Fibroblast of pulmonary artery (primary cell): ENCODE data around the gene GOSR2.
A peak's percentile ranks its signal among the peaks of the same experiment; 100 is the strongest.

Source experiments
- DNase-seq: peaks from one replicate; pipeline ENCODE4 v3.0.0-alpha.2; 2010; ENCODE audit warnings: low read depth
- H3K4me3 ChIP-seq: replicated peaks from 2 replicates; pipeline ENCODE4 v1.5.1; 2011; ENCODE audit warnings: low read depth, mild to moderate bottlenecking, control low read depth, low read length, moderate library complexity
- CTCF ChIP-seq: IDR thresholded peaks from 2 replicates; pipeline ENCODE4 v1.5.1; 2011; ENCODE audit warnings: mild to moderate bottlenecking, control low read depth, low read length, inconsistent platforms; ENCODE audit errors: missing control alignments

GOSR2 gene

DNA sequence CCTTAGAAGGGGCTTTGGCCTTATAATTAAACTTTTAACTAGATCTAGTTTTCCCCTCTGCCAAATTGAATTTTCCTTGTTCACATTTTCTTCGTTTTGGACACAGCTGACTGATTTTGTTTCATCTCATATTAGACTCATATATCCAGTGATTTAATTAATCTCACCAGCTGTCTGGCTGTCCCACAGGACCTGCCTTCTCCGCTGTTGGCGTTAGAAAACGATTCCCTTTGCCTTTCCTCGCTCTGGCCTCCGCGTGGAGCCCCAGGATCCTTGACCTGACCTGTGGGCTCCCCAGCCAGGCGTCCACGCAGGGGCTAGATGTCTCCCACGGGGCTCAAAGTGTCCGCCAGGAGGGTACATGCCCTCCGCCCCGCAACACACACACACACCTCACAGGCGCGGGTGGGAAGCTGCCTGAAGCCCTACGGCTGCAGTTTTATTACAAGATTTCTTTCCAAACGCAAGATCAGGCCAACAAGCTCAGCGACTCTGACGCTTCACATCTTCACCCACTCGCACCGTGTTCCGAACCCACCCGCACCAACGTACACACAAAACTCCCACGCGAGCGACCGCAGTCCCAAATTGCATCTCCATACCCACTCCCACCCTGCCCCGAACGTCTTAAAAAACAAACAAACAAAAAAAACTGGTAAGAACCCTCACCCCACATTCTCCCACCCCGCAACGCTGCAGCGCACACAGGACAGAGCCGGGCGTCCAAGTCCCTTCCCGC, 55.0 kb downstream of the GOSR2 start:
- TF ChIP-seq CTCF: no peak
- no peak overlapping the region for H3K4me3 ChIP-seq

GRCh38 chr17:46978489-46979146, 55.7 kb downstream of the GOSR2 start:
- peak overlapping the region; percentile 29 for H3K4me3 ChIP-seq
- TF ChIP-seq CTCF: no peak
- DNase-seq: no peak

More for the DNA sequence above, 55.0 kb downstream of the GOSR2 start:
- DNase-seq: no peak

DNA sequence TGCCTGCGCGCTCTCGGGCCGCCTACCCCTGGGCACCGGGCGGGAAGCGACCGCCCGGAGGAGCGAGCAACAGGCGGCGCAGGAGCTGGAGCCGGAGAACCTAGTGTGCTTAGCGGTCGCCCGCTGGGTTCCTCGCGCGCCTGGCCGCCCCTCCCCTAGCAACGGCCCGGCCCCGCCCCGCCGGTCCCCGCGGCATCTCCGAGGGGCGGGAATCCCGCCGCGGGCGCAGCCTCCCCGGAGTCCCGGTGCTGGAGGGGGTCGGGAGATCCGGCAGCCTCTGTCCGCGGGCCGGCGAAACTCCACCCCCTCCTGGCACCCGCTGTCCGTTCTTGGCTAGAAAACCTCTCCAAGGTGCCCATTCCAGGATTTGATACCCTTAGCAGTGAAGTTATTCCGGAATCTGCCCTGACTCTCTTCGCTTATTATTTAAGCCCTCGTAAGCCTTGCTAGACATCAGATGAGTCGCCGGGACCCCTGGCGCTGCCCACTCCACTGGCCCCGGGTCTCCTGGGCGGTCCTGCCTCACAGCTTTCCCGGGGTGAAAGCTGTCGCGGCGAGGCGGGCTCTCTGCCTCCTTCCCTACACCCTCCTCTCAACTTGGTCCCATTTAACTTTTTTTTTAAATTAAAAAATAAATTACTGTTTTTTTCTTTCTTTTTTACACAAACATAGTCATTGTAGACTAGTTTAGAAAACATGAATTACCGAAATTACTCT, 56.3 kb downstream of the GOSR2 start, which contains the start of gene RPRML:
RPRML (minus strand) TSS at position 107 of the 717 bp plus-strand sequence. CDS start 246 bp downstream, outside the sequence.
- peak within 1 kb of the TSS; percentile 29 for H3K4me3 ChIP-seq
- DNase-seq: peak; percentile 7
- no peak for TF ChIP-seq CTCF

- DNase-seq: no peak
- H3K4me3 ChIP-seq: no peak overlapping the region
- no peak for TF ChIP-seq CTCF
Observed at GRCh38 chr17:46982577-46982976, 59.6 kb downstream of the GOSR2 start.

DNA sequence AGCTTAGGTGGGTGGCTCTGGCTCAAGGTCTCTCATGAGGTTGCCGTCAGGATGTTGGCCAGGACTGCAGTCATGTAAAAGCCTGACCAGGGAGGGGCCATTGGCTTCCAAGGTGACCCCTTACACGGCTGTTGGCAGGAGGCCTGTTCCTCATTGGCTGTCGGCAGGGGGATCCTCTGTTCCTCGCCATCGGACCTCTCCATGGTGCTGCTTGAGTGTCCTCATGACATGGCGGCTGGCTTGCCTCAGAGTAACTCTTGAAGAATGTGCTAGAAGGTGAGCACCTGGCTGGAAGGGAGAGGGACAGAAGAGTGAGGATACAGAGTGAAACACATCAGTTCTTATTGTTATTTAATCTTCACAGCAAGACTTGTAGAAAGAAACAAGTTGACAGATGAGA, 60.8 kb downstream of the GOSR2 start:
- no peak for TF ChIP-seq CTCF
- H3K4me3 ChIP-seq: no peak overlapping the region
- peak; percentile 10 for DNase-seq

GRCh38 chr17:46984341-46984740, 61.4 kb downstream of the GOSR2 start:
- DNase-seq: no peak
- TF ChIP-seq CTCF: no peak
- no peak overlapping the region for H3K4me3 ChIP-seq
